Measurements from ENCODE around the gene LMF1. TPM values are rescaled to one million over a fixed set of nuclear protein-coding genes. Genes with fewer than 3 reads are reported as not detected.
"Not testable (repeated sequence)": the region's sequence is repeated elsewhere in the genome, so short reads cannot be mapped to it uniquely, and the experiment has no call there.

Gene LMF1
- total RNA-seq, 6 donors from 2014 or later = 20.3 to 147 (median 28.2) TPM

DNA sequence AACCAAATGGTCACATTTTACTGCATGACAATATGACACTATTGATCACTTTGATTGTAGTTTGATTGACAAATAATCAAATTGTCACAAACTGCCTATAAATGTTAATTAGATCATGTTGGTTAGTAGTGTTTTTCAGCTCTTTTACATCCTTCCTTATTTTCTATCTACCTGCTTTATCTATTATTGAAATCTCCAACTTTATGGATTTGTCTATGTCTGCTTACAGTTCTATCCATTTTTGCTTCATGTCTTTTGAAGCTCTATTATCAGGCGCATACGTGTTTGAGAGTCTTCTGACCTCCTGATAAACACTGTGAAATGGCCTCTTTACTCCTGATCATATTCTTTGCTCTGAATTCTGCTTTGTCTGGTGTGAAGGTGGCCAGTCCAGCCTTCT, 87.0 kb downstream of the LMF1 start:
- Histone ChIP-seq H3K36me3 (peaks cover 0 to 15% (median 10%) of the 10 kb centered on the region in 4 donors), H3K27me3 (no peaks in the 10 kb centered on the region), H3K9me3 (peaks cover 6 to 24% (median 17%) of the 10 kb centered on the region in 4 donors), H3K4me1 (no peaks in the 10 kb centered on the region), H3K4me3 (no peak overlapping the region), H3K27ac (no peak overlapping the region)
- 95 to 100% methylated on average over 2 of the region's 2 CpGs for WGBS, 2 donors
- TF ChIP-seq, protein P1, sequence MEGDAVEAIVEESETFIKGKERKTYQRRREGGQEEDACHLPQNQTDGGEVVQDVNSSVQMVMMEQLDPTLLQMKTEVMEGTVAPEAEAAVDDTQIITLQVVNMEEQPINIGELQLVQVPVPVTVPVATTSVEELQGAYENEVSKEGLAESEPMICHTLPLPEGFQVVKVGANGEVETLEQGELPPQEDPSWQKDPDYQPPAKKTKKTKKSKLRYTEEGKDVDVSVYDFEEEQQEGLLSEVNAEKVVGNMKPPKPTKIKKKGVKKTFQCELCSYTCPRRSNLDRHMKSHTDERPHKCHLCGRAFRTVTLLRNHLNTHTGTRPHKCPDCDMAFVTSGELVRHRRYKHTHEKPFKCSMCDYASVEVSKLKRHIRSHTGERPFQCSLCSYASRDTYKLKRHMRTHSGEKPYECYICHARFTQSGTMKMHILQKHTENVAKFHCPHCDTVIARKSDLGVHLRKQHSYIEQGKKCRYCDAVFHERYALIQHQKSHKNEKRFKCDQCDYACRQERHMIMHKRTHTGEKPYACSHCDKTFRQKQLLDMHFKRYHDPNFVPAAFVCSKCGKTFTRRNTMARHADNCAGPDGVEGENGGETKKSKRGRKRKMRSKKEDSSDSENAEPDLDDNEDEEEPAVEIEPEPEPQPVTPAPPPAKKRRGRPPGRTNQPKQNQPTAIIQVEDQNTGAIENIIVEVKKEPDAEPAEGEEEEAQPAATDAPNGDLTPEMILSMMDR (IDR thresholded peaks at IDR 0.05) = no peak
- TF ChIP-seq EP300 (IDR thresholded peaks at IDR 0.05) (no peak), POLR2A (IDR thresholded peaks at IDR 0.05) (no peak), POLR2AphosphoS5 (IDR thresholded peaks at IDR 0.05) (no peak)
- DNase-seq = no peak
- no peak for ATAC-seq (ENCODE audit: low FRiP score in 2 of 2)

DNA sequence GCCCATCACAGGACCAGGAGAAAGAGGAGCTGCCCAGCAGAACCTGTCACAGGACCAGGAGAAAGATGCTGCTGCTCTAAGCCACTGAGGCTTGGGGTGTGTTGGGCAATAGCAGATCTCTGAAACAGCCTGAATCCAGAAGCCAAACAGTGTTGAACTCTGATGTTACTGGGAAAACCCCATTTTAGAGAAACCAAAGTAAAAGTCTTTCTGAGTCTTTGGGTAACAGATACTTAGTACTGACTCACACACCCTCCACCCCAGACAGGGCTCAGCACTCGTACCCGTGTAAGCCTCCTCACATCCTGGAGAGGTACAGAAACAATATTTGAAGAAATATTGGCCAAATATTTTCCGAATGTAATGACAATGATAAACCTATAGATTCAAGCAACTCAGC, 87.4 kb downstream of the LMF1 start:
- DNase-seq = no peak
- peaks cover 0 to 13% (median 9%) of the 10 kb centered on the region in 4 donors for H3K36me3 ChIP-seq
- H3K4me3 ChIP-seq = no peak overlapping the region
- 86 to 95% methylated on average over 3 of the region's 3 CpGs for WGBS, 2 donors
- H3K27ac ChIP-seq = no peak overlapping the region
- H3K27me3 ChIP-seq = no peaks in the 10 kb centered on the region
- no peak for ATAC-seq (ENCODE audit: low FRiP score in 2 of 2)
- peaks cover 6 to 24% (median 17%) of the 10 kb centered on the region in 4 donors for H3K9me3 ChIP-seq
- no peaks in the 10 kb centered on the region for H3K4me1 ChIP-seq
- TF ChIP-seq POLR2AphosphoS5 (IDR thresholded peaks at IDR 0.05) (no peak), POLR2A (IDR thresholded peaks at IDR 0.05) (no peak)
- TF ChIP-seq, protein P1 (IDR thresholded peaks at IDR 0.05) = no peak

DNA sequence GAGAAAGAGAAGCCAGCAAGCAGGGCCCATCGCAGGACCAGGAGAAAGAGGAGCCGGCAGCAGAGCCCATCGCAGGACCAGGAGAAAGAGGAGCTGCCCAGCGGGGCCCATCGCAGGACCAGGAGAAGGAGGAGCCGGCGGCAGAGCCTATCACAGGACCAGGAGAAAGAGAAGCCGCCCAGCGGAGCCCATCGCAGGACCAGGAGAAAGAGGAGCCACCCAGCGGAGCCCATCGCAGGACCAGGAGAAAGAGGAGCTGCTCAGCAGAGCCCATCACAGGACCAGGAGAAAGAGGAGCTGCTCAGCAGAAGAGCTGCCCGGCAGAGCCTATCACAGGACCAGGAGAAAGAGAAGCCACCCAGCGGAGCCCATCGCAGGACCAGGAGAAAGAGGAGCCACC, 88.1 kb downstream of the LMF1 start:
- peaks cover 6 to 24% (median 17%) of the 10 kb centered on the region in 4 donors for H3K9me3 ChIP-seq
- 93 to 94% methylated on average over 14 to 15 of the region's 15 CpGs for WGBS, 2 donors
- not testable (repeated sequence) for H3K27me3 ChIP-seq; H3K4me3 ChIP-seq; H3K27ac ChIP-seq; ATAC-seq (ENCODE audit: low FRiP score in 2 of 2); H3K36me3 ChIP-seq; H3K4me1 ChIP-seq
- DNase-seq = peak in 1 of 2 donors; percentile 54

DNA sequence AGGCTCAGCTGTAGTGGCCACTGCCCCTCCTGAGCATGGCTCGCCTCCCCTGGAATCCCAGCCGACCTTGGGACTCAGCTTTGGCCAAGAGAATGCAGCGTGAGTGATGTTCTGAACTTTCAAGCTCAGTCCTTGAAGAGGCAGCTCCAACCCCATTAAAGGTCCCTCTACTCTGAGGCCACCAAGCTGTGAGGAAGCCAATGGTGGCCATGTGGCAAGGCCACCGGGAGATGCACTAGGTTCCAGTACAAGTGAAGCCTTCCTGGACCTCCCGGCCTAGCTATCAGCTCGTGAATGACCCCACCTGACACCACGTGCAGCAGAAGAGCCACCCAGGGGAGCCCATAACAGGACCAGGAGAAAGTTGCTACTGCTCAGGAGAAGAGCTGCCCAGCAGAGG, 88.5 kb downstream of the LMF1 start:
- no peak overlapping the region for H3K4me3 ChIP-seq
- 87 to 92% methylated on average over 7 of the region's 7 CpGs for WGBS, 2 donors
- no peaks in the 10 kb centered on the region for H3K4me1 ChIP-seq
- peaks cover 6 to 24% (median 17%) of the 10 kb centered on the region in 4 donors for H3K9me3 ChIP-seq
- H3K36me3 ChIP-seq = peaks cover 0 to 7% (median 5%) of the 10 kb centered on the region in 4 donors
- TF ChIP-seq EP300 (IDR thresholded peaks at IDR 0.05) (no peak), POLR2A (IDR thresholded peaks at IDR 0.05) (no peak), POLR2AphosphoS5 (IDR thresholded peaks at IDR 0.05) (no peak)
- TF ChIP-seq, protein P1 (IDR thresholded peaks at IDR 0.05) = no peak
- ATAC-seq (ENCODE audit: low FRiP score in 2 of 2) = no peak
- H3K27me3 ChIP-seq = no peaks in the 10 kb centered on the region
- no peak for DNase-seq
- H3K27ac ChIP-seq = no peak overlapping the region

DNA sequence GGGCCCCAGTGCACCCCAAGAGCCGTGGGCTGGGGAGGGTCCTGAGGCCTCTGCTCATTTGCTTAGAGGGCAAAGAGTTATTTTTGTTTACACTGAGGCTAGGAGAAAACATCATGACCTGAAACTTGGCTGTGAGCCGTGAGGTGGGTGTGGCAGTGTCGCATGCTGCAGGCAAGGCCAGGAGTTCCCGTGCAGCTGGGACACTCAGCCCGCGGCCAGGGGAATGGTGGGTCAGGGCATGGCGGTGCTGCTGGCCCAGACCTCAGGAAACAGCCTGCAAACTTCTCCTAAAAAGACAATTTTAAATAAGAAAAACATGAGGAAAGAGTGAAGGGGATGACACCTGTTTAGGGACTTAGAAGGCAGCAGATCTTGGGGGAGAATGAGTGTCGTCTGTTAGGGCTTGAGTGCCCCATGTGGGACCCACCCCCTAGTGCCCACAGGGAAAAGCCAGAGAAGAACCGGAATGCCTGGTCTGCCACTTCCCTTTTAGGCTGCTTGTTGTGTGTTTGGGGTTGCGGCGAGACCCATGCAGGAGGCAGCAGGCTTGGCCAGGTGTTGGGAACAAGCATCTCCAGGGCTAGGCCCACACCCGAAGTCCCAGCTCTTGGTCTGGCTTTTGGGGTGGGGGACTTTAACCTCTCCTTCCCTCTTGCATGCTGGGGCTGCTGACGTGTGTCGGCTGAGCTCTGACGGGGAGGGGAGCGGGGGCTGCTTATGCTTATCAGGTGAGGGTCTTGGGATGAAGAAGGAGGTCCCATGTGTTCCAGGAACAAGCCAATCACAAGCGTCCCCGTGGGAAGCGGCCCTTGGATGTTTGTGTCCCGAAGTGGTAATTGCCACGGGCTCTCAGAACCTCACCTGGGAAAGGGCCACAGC, 89.3 kb downstream of the LMF1 start:
- Histone ChIP-seq H3K27me3 (no peaks in the 10 kb centered on the region), H3K27ac (no peak overlapping the region), H3K9me3 (peaks cover 6 to 24% (median 17%) of the 10 kb centered on the region in 4 donors), H3K4me3 (no peak overlapping the region), H3K4me1 (no peaks in the 10 kb centered on the region), H3K36me3 (peaks cover 0 to 7% (median 5%) of the 10 kb centered on the region in 4 donors)
- DNase-seq (peak in 1 of 2 donors; percentile 22), ATAC-seq (ENCODE audit: low FRiP score in 2 of 2) (no peak)
- TF ChIP-seq POLR2AphosphoS5 (IDR thresholded peaks at IDR 0.05) (no peak), EP300 (IDR thresholded peaks at IDR 0.05) (no peak)
- TF ChIP-seq, protein P1 (IDR thresholded peaks at IDR 0.05) = no peak
- 86 to 91% methylated on average over 19 to 21 of the region's 21 CpGs for WGBS, 2 donors

Data from upper lobe of left lung (tissue), 6 donors.